Fibroblast of mammary gland (primary cell): ENCODE measurements around the gene STXBP6.
A peak's percentile ranks its signal among the peaks of the same experiment; 100 is the strongest.
"Not testable (repeated sequence)": the region's sequence is repeated elsewhere in the genome, so short reads cannot be mapped to it uniquely, and the experiment has no call there.

ENCODE experiments used
- DNase-seq: peaks from one replicate; pipeline ENCODE4 v3.0.0-alpha.2; 2010; ENCODE audit warnings: low read depth
- H3K4me3 ChIP-seq: 2 replicates; pipeline ENCODE4 v1.5.1; 2011; ENCODE audit warnings: low read depth, mild to moderate bottlenecking, low read length, moderate library complexity; ENCODE audit not compliant: control insufficient read depth
- TF ChIP-seq, protein P1 (sequence below): conservative IDR thresholded peaks from 2 replicates; pipeline ENCODE4 v1.5.1; 2011; ENCODE audit warnings: low read depth, low read length, inconsistent platforms; ENCODE audit not compliant: control insufficient read depth, insufficient read depth

The STXBP6 gene

DNA sequence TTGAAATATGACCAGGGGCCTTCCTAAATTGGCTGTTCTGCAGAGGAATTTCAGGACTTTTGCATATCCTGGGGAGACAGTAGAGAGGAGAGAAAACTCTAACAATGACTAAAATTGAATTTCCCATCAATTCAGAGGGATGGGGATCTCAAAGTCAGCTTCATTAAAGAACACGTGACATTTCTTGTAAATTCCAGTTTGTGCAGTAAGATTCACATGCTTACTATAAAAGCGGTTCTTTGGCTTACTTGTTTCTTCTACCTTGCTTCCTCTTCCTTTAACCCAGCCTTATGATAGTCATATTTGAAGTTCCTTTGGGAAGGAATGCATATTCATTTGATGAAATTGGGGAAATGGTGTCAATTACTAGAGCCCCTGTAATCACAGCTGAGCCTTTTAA is 272.3 kb downstream of the STXBP6 start:
- TF ChIP-seq, protein P1, sequence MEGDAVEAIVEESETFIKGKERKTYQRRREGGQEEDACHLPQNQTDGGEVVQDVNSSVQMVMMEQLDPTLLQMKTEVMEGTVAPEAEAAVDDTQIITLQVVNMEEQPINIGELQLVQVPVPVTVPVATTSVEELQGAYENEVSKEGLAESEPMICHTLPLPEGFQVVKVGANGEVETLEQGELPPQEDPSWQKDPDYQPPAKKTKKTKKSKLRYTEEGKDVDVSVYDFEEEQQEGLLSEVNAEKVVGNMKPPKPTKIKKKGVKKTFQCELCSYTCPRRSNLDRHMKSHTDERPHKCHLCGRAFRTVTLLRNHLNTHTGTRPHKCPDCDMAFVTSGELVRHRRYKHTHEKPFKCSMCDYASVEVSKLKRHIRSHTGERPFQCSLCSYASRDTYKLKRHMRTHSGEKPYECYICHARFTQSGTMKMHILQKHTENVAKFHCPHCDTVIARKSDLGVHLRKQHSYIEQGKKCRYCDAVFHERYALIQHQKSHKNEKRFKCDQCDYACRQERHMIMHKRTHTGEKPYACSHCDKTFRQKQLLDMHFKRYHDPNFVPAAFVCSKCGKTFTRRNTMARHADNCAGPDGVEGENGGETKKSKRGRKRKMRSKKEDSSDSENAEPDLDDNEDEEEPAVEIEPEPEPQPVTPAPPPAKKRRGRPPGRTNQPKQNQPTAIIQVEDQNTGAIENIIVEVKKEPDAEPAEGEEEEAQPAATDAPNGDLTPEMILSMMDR, result no peak
- no peak for DNase-seq
- H3K4me3 ChIP-seq, result no peak overlapping the region

DNA sequence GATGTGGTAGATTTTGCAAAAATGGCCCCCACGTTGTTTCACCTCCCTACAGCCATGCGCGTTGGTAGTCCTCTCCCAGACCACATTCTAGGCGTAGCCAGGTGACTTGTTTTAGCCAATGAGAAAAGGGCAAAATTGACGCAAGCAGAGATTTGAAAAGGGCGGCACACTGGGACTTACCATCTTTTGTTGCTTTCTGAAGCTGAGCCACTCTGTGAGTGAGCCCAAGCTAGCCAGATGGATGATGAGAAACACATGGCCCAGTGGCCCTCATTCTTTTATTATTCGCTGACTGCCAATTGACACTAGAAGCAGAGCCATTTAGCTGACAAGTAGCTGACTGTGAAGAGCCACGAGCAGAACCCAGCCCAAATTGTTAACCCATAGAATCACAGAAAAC is 274.0 kb downstream of the STXBP6 start:
- TF ChIP-seq, protein P1, result no peak
- DNase-seq, result peak; percentile 6
- no peak overlapping the region for H3K4me3 ChIP-seq

DNA sequence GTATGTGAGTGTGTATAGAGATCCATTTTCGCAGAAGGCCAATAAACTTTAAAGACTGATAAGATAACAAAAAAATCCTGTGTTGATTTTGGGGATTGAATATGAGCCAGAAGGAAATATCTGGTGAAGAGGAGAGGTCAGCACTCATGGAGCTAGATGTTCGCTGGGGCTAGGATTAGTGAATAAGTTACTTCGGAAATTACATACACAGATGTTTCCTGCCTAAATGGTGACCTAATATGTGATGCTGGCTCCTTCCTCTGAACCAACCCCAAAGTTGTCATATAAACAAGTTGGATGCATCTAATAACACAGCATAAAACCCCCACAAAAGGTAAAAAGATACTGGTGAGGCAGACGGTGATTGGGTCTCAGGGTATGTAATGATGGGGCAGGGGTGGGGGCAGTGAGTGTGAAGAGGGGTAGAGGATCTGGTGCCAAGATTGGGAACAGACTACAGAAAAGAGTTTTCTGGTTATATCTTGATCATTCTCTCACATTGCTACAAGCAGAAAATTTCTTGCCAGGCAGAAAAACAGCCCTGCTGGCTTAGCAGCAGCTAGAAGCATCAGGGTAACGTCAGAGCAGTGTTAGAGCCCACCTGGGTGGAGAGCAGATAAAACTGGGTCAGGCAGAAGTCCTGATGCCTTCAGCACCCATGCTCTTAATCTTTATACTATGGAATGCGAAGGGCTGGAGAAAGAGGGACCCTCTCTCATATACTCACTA is 275.6 kb downstream of the STXBP6 start:
- DNase-seq, result no peak
- TF ChIP-seq, protein P1, result no peak

DNA sequence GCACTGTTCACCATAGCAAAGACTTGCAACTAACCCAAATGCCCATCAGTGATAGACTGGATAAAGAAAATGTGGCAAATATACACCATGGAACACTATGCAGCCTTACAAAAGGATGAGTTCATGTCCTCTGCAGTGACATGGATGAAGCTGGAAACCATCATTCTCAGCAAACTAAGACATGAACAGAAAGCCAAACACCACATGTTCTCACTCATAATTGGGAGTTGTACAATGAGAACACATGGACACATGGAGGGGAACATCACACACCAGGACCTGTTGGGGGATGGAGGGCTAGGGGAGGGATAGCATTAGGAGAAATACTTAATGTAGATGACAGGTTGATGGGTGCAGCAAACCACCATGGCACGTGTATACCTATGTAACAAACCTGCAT is 276.4 kb downstream of the STXBP6 start:
- not testable (repeated sequence) for H3K4me3 ChIP-seq, DNase-seq

More for the DNA sequence above, 275.6 kb downstream of the STXBP6 start:
- H3K4me3 ChIP-seq, result no peak overlapping the region

DNA sequence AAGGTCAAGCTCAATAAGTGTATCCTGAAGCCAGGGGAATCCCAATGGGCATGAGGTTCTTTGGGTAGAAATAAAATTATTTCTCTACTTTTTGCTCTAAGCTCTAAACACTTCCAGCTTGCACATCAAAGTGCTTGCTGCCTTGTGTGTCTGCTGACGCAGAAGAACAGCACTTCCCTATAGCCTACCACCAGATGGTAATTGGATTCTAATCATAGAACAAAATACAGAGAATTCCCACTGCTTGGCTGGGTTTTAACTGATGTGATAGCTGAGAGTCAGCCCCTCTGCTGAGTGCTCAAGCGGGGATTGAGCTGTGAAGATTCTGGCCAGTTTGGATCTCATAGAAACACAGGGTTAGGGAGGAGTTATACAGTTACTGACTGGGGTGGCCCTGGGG is 283.5 kb downstream of the STXBP6 start:
- TF ChIP-seq, protein P1, result no peak
- no peak for DNase-seq
- no peak overlapping the region for H3K4me3 ChIP-seq

DNA sequence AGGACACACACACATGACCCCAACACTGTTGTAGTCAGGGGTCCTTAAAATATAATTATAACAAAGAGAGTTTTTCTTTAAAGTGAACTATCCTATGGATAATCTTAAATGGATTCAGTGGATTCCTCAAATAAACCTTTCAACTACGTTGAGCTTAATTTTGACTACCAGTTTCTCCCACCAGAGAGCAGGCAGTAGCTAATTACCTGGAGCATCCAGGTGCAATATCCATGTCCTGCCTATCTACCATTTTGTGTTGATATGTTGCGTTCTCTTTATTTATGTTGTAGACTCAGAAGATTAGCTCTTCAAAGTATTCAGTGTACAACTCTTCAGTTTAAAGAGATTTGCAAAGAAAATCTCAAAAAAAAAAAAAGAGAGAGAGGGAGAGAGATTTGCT is 288.8 kb downstream of the STXBP6 start:
- TF ChIP-seq, protein P1, result no peak
- DNase-seq, result no peak
- H3K4me3 ChIP-seq, result no peak overlapping the region
